Activated CD8-positive, alpha-beta T cell treated with anti-CD3 and anti-CD28 coated beads for 36 hours (primary cell): ENCODE results near the gene ALDH1B1. TPM values are rescaled to one million over a fixed set of nuclear protein-coding genes. Genes with fewer than 3 reads are reported as not detected.
A peak's percentile ranks its signal among the peaks of the same experiment; 100 is the strongest.

ENCODE experiments used
- ATAC-seq: fragments of 200-7000 bp; cut with Tn5 transposase; one replicate; pipeline ENCODE4 v1.10.0; 2021; ENCODE audit warnings: mild to moderate bottlenecking, moderate library complexity
- CTCF ChIA-PET: fragments of 350-600 bp; sonication (Branson Sonifier 250); formaldehyde crosslinking; loops from one replicate; lab custom pipeline; 2021; ENCODE audit warnings: antibody characterized with exemption; lab: Charles Lee
- POLR2A ChIA-PET: fragments of 350-600 bp; sonication (Branson Sonifier 250); formaldehyde crosslinking; loops from one replicate; lab custom pipeline; 2021; ENCODE audit warnings: antibody characterized with exemption; lab: Charles Lee
- DNase-seq: peaks from one replicate; pipeline ENCODE4 v3.0.0-alpha.2; 2020
- H3K27ac Mint-ChIP-seq: one replicate; pipeline ENCODE4 v1.8.0; 2021; ENCODE audit warnings: mild to moderate bottlenecking, mixed read lengths
- H3K27me3 Mint-ChIP-seq: one replicate; pipeline ENCODE4 v1.8.0; 2021; ENCODE audit warnings: mixed read lengths
- H3K36me3 Mint-ChIP-seq: one replicate; pipeline ENCODE4 v1.8.0; 2021; ENCODE audit warnings: low read depth, mixed read lengths
- H3K4me1 Mint-ChIP-seq: one replicate; pipeline ENCODE4 v1.8.0; 2021; ENCODE audit warnings: low read depth, mixed read lengths
- H3K4me3 Mint-ChIP-seq: one replicate; pipeline ENCODE4 v1.8.0; 2021; ENCODE audit warnings: mild to moderate bottlenecking, moderate library complexity, mixed read lengths
- H3K9me3 Mint-ChIP-seq: one replicate; pipeline ENCODE4 v1.8.0; 2021; ENCODE audit warnings: mixed read lengths
- intact Hi-C: fragments of 100-400 bp; cut with micrococcal nuclease; formaldehyde crosslinking; loops from one replicate; pipeline ENCODE4 v1.10.0; 2022
- total RNA-seq, 2 experiments: library from RNA; stranded (reverse); gene quantifications; one replicate each; pipeline ENCODE4 v1.2.3, GENCODE V29; 2021
- TF ChIP-seq, protein P1 (sequence below): fragments of 200-600 bp; IDR thresholded peaks from one replicate; pipeline ENCODE4 v1.8.0; 2022; ENCODE audit warnings: antibody characterized with exemption, mild to moderate bottlenecking

The ALDH1B1 gene
- total RNA-seq, 2 experiments from 2014 or later: 23.9 to 26.5 TPM

DNA sequence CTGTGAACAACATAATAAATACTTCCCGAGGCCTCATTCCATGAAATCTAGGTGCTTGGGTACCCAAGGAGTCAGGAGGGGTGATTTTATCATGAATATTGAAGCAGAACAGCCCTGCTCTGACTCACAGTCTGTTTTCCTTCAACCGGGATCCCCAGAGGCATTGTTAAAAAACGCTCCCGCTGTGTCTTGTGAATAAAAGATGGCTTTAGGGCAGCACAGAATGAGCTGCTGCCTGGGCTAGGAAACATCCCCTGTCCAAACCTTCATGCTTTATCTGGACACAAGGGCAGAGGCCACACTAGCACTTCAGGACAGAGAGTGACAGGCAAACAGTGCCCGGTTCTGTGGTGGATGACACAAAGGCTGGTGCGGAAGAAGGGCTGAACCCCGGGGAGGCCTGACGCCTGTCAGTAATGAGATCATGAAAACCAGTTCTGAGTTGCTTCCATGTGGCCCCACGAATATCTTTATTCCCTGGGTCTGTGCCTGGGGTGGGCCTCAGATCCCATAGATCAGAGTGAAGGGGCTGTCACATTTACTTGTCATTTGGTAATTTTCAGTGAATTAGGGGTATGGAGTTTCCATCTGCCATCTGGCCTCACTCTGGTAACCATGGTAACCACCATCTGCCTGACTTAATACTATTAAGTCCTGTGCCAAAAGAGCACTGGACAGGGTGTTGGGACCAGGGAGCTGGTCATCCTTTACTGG is 29.2 kb downstream of the ALDH1B1 start:
- H3K4me3 Mint-ChIP-seq: no peak overlapping the region
- no peak for DNase-seq
- ChIA-PET POLR2A (no interaction called here), CTCF (no interaction called here)
- ATAC-seq: no peak
- peaks cover 34% of the 10 kb centered on the region for H3K27me3 Mint-ChIP-seq
- intact Hi-C loops: no loop called here
- H3K36me3 Mint-ChIP-seq: no peaks in the 10 kb centered on the region
- H3K9me3 Mint-ChIP-seq: no peaks in the 10 kb centered on the region
- no peaks in the 10 kb centered on the region for H3K4me1 Mint-ChIP-seq
- no peak overlapping the region for H3K27ac Mint-ChIP-seq
- TF ChIP-seq, protein P1, sequence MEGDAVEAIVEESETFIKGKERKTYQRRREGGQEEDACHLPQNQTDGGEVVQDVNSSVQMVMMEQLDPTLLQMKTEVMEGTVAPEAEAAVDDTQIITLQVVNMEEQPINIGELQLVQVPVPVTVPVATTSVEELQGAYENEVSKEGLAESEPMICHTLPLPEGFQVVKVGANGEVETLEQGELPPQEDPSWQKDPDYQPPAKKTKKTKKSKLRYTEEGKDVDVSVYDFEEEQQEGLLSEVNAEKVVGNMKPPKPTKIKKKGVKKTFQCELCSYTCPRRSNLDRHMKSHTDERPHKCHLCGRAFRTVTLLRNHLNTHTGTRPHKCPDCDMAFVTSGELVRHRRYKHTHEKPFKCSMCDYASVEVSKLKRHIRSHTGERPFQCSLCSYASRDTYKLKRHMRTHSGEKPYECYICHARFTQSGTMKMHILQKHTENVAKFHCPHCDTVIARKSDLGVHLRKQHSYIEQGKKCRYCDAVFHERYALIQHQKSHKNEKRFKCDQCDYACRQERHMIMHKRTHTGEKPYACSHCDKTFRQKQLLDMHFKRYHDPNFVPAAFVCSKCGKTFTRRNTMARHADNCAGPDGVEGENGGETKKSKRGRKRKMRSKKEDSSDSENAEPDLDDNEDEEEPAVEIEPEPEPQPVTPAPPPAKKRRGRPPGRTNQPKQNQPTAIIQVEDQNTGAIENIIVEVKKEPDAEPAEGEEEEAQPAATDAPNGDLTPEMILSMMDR: no peak

DNA sequence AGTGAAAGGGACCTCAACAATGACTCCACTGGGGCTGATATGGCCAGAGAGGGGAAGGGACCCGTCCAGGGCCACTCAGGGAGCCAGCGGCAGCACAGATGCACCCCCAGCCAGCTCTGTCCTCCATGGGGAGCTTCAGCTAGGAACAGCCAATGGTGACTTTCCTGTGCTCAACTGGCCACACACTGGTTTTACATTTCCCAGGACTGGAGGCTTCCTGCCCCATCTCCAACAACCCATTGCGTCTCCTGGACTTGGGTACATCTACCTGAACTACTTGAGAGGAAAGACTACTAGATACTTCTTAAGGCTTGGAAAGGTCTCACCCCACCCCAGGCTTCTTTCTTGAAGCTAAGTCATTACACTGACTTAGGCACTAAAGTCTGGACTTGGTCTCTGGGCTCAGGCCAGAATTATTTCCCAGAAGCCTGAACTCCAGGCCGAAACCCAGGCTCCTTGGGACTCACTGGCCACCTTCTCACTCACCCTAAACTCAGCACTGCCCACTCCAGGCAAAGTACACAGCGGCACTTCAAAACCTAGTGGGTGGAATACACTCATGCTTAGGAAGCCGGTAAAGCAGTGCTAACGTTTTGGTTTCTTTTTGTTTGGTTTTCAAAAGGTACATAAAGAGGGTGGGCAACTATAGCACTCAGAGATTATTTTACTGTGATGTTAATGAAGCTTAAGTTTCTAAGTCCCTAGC is 30.2 kb downstream of the ALDH1B1 start:
- no peak for DNase-seq

DNA sequence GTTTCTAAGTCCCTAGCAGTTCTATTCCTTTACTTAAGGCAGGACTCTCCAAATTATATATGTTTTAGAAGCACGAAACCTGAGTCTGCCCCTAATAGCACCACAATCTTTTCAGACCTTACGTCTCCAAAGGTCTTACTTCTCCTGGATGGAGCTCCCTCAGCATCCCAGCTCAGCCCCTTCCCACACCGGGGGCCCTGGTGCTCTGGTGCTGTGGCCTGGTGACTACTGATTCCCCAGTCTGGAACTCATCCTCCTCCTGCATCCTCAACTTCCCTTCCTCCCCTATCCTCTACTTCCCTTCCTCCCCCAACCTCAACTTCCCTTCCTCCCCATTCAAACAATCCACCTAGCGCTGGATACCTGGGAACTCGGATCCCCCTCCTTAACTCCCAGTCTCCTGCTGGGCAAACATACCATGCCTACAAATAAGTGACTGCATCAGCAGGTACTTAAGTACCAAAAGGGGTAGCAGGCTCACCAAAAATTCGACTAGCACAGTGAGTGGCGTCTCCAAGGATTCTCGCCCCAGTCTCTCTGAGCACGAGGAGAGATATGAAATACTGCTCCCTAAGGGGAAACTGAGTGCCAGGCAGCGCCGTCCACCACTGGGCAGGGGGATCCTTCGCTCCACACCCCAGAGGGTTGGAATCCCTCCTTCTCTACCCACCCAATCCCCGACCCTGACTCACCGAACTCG is 30.9 kb downstream of the ALDH1B1 start:
- POLR2A ChIA-PET: no interaction called here
- DNase-seq: no peak
- H3K27me3 Mint-ChIP-seq: peaks cover 39% of the 10 kb centered on the region
- intact Hi-C loops: no loop called here
- no peaks in the 10 kb centered on the region for H3K4me1 Mint-ChIP-seq
- TF ChIP-seq, protein P1: no peak
- no peak overlapping the region for H3K4me3 Mint-ChIP-seq
- H3K27ac Mint-ChIP-seq: no peak overlapping the region
- ATAC-seq: no peak
- CTCF ChIA-PET: interaction anchor here (1.5 kb wide), 1 partner anchor 10 kb away, joined by 7 read pairs; no protein-coding TSS in a partner anchor
- no peaks in the 10 kb centered on the region for H3K36me3 Mint-ChIP-seq
- H3K9me3 Mint-ChIP-seq: no peaks in the 10 kb centered on the region

More for the DNA sequence above, 30.2 kb downstream of the ALDH1B1 start:
- Mint-ChIP-seq H3K27me3 (peaks cover 39% of the 10 kb centered on the region), H3K4me3 (no peak overlapping the region), H3K36me3 (no peaks in the 10 kb centered on the region), H3K9me3 (no peaks in the 10 kb centered on the region), H3K27ac (no peak overlapping the region), H3K4me1 (no peaks in the 10 kb centered on the region)
- ChIA-PET POLR2A (no interaction called here), CTCF (interaction anchor here (1.5 kb wide), 1 partner anchor 10 kb away, joined by 7 read pairs; no protein-coding TSS in a partner anchor)
- no peak for ATAC-seq
- intact Hi-C loops: no loop called here
- TF ChIP-seq, protein P1: no peak

DNA sequence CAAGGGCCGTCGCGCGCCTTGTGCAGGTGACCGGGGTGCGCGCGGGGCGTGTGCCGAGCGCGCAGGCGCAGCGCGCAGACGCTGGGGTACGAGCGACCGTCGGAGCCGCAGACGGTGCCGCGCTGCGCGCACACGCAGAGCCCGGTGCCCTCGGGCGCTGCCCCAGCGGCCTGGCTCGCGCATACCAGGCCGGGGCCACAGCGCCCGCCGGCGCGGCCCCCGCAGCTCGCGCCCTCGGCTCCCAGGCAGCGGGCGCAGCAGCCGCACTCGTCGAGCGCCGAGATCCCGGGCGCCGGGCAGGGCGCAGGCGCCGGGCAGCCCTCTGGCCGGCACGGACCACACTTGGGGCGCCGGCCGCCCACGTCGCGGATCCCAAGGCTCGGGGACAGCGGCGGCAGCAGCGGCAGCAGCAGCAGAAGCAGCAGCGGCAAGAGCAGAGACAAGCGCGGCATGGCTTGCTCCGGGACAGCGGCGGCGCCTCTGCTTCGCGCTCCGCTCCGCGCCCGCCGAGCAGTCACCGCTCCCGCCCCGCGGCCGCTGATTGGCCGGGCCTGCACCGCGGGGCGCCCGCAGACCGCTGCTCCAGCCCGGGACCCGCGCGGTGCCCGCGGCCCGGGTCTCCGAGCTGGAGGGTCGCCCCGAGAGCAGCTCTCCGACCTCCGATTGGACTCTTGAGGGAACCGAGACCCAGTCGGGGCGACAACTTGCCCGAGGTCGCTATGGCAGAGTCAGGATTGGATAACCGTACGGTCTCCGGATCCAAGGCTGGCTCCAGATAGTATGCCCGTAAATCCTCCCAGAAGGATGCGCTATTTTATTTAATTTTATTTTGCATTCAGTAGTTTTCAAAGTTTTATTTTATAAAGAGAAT is 31.7 kb downstream of the ALDH1B1 start, which contains the start of gene IGFBPL1:
IGFBPL1 (minus strand) TSS at position 482 of the 871 bp plus-strand sequence; CDS start at position 452, 30 bp downstream.
- TF ChIP-seq, protein P1: no peak
- intact Hi-C loops: no loop called here
- Mint-ChIP-seq H3K4me1 (no peaks in the 10 kb centered on the region), H3K27me3 (peaks cover 39% of the 10 kb centered on the region), H3K9me3 (no peaks in the 10 kb centered on the region), H3K4me3 (no peak within 1 kb of the TSS), H3K27ac (no peak within 1 kb of the TSS), H3K36me3 (no peaks in the 10 kb centered on the region)
- ATAC-seq (peak; percentile 60), DNase-seq (peak; percentile 7)
- CTCF ChIA-PET: interaction anchor here (1.1 kb wide), 1 partner anchor 9 kb away, joined by 3 read pairs; no protein-coding TSS in a partner anchor
- POLR2A ChIA-PET: no interaction called here
